Stimulated activated CD4-positive, alpha-beta T cell treated with anti-CD3 and anti-CD28 coated beads, Interleukin-12 subunit alpha, Interleukin-12 subunit beta, amount 100 ng/mL, for 48 hours (primary cell): ENCODE measurements around the gene ULBP1.
A peak's percentile ranks its signal among the peaks of the same experiment; 100 is the strongest.
"Not testable (repeated sequence)": the region's sequence is repeated elsewhere in the genome, so short reads cannot be mapped to it uniquely, and the experiment has no call there.

ENCODE experiments used
- DNase-seq, 3 donors: peaks; one replicate each; pipeline ENCODE4 v3.0.0-alpha.2; 2020; ENCODE audit warnings: low read depth in 2 of 3, low spot score in 1 of 3

The ULBP1 gene

GRCh38 chr6:149974825-149975224, 11.1 kb downstream of the ULBP1 start:
- no peak for DNase-seq

- no peak for DNase-seq
Measured at GRCh38 chr6:149975400-149975799, 11.7 kb downstream of the ULBP1 start.

- no peak for DNase-seq
Measured at GRCh38 chr6:149977221-149977620, 13.5 kb downstream of the ULBP1 start.

GRCh38 chr6:149978610-149979009, 14.9 kb downstream of the ULBP1 start:
- DNase-seq, result no peak

- DNase-seq, result no peak
Measured at GRCh38 chr6:149979293-149979692, 15.6 kb downstream of the ULBP1 start.

GRCh38 chr6:149983145-149983544, 19.4 kb downstream of the ULBP1 start:
- DNase-seq, result no peak

- no peak for DNase-seq
Measured at GRCh38 chr6:149984773-149985172, 21.0 kb downstream of the ULBP1 start.

- DNase-seq, result no peak
Measured at GRCh38 chr6:149985481-149985937, 21.8 kb downstream of the ULBP1 start.

GRCh38 chr6:149987602-149988107, 23.9 kb downstream of the ULBP1 start:
- no peak for DNase-seq

GRCh38 chr6:149988550-149989346, 25.0 kb downstream of the ULBP1 start:
- no peak for DNase-seq

- no peak for DNase-seq
Measured at GRCh38 chr6:149990212-149990660, 26.5 kb downstream of the ULBP1 start.

- DNase-seq, result no peak
Measured at GRCh38 chr6:149990661-149991471, 27.1 kb downstream of the ULBP1 start.

GRCh38 chr6:149991472-149991795, 27.7 kb downstream of the ULBP1 start:
- DNase-seq, result not testable (repeated sequence)

- no peak for DNase-seq
Measured at GRCh38 chr6:149991838-149992237, 28.1 kb downstream of the ULBP1 start.

- no peak for DNase-seq
Measured at GRCh38 chr6:149995235-149995750, 31.6 kb downstream of the ULBP1 start.

GRCh38 chr6:149995971-149996370, 32.2 kb downstream of the ULBP1 start:
- DNase-seq, result no peak

GRCh38 chr6:149999636-150000035, 35.9 kb downstream of the ULBP1 start:
- DNase-seq, result no peak

- peak in 1 of 3 donors; percentile 29 for DNase-seq
Measured at GRCh38 chr6:150001295-150002008, 37.7 kb downstream of the ULBP1 start.

- DNase-seq, result no peak
Measured at GRCh38 chr6:150002710-150003109, 39.0 kb downstream of the ULBP1 start.

- not testable (repeated sequence) for DNase-seq
Measured at GRCh38 chr6:150003599-150003998, 39.9 kb downstream of the ULBP1 start.

- no peak for DNase-seq
Measured at GRCh38 chr6:150004101-150004782, 40.5 kb downstream of the ULBP1 start.
